Natural killer cell (primary cell): Measurements from ENCODE around the gene TMEM259. TPM values are rescaled to one million over a fixed set of nuclear protein-coding genes. Genes with fewer than 3 reads are reported as not detected.

Experiments
- ATAC-seq, 3 donors: fragments of 150-1000 bp in 2 of 3; fragments of 200-7000 bp in 1 of 3; cut with Tn5 transposase; 1 replicate in 1 of 3; 2 replicates in 2 of 3; pipeline ENCODE4 v1.10.0; 2021; ENCODE audit warnings: mild to moderate bottlenecking in 2 of 3, moderate library complexity in 2 of 3
- DNase-seq, 2 donors: peaks; one replicate each; pipeline versions ENCODE4 v3.0.0 to v3.0.0-alpha.2; 2013 to 2021; ENCODE audit warnings: mixed read lengths in 1 of 2
- H3K27ac ChIP-seq: one replicate; pipeline ENCODE4 v1.5.1; 2013; ENCODE audit warnings: mild to moderate bottlenecking, low read length
- H3K27me3 ChIP-seq: one replicate; pipeline ENCODE4 v1.6.1; 2013; ENCODE audit warnings: low read length; ENCODE audit not compliant: control insufficient read depth, insufficient read depth
- H3K36me3 ChIP-seq: one replicate; pipeline ENCODE4 v1.6.1; 2013; ENCODE audit warnings: low read length; ENCODE audit not compliant: control insufficient read depth, insufficient read depth
- H3K4me1 ChIP-seq: one replicate; pipeline ENCODE4 v1.6.1; 2013; ENCODE audit warnings: low read length; ENCODE audit not compliant: control insufficient read depth, insufficient read depth
- H3K4me3 ChIP-seq: one replicate; pipeline ENCODE4 v1.5.1; 2013; ENCODE audit warnings: low read length
- H3K9me3 ChIP-seq: one replicate; pipeline ENCODE4 v1.6.1; 2013; ENCODE audit warnings: low read length; ENCODE audit not compliant: control insufficient read depth, insufficient read depth
- H3K27ac Mint-ChIP-seq, 2 donors: one replicate each; pipeline ENCODE4 v1.8.0; 2022; ENCODE audit warnings: mild to moderate bottlenecking in 2 of 2, mixed read lengths in 2 of 2, moderate library complexity in 1 of 2
- H3K27me3 Mint-ChIP-seq, 2 donors: one replicate each; pipeline ENCODE4 v1.8.0; 2022; ENCODE audit warnings: low read depth in 2 of 2, mixed read lengths in 2 of 2
- H3K36me3 Mint-ChIP-seq: one replicate; pipeline ENCODE4 v1.8.0; 2022; ENCODE audit warnings: mixed read lengths
- H3K4me1 Mint-ChIP-seq, 2 donors: one replicate each; pipeline ENCODE4 v1.8.0; 2022; ENCODE audit warnings: mixed read lengths in 2 of 2
- H3K4me3 Mint-ChIP-seq: one replicate; pipeline ENCODE4 v1.8.0; 2022; ENCODE audit warnings: mild to moderate bottlenecking, moderate library complexity, mixed read lengths
- H3K9me3 Mint-ChIP-seq, 2 donors: one replicate each; pipeline ENCODE4 v1.8.0; 2022; ENCODE audit warnings: mixed read lengths in 2 of 2
- CTCF ChIP-seq: fragments of 200-600 bp; IDR thresholded peaks from one replicate; pipeline ENCODE4 v1.8.0; 2022; ENCODE audit warnings: antibody characterized with exemption
- WGBS: methylation state at CpG from one replicate; pipeline ENCODE4 v1.1.7; 2013; ENCODE audit warnings: missing lambda C conversion rate; ENCODE audit not compliant: insufficient coverage; 5-methylcytosine and 5-hydroxymethylcytosine counted together
- intact Hi-C: fragments of 100-400 bp; cut with micrococcal nuclease; formaldehyde crosslinking; loops from one replicate; pipeline ENCODE4 v1.14.2; 2022
- total RNA-seq, 4 donors: library from RNA; stranded (reverse); fragments of 120-200 nt in 1 of 4; gene quantifications; one replicate each; pipeline versions ENCODE4 v1.2.3 to v1.2.4, GENCODE V29; 2013 to 2022

TMEM259 gene
- total RNA-seq, 3 donors from 2014 or later (not counting 1 experiment from before 2014, with no cell fraction given): 310 to 354 (median 317) TPM

GRCh38 chr19:1068009-1069001 lies 47.4 kb upstream of the TMEM259 start:
- intact Hi-C loops: loop anchor here (5.0 kb wide), 2 partner anchors 34 to 36 kb away; partner anchors contain the start of gene GPX4
- Histone ChIP-seq H3K9me3 (no peaks in the 10 kb centered on the region), H3K4me3 (peak overlapping the region; percentile 97), H3K27ac (peak overlapping the region; percentile 94), H3K36me3 (peaks cover 40% of the 10 kb centered on the region), H3K4me1 (peaks cover 80% of the 10 kb centered on the region), H3K27me3 (no peaks in the 10 kb centered on the region)
- 7% methylated on average over 42 of the region's 45 CpGs for WGBS
- no peaks in the 10 kb centered on the region for H3K27me3 Mint-ChIP-seq
- TF ChIP-seq CTCF: no peak
- peaks cover 32 to 59% of the 10 kb centered on the region in 2 donors for H3K4me1 Mint-ChIP-seq
- H3K4me3 Mint-ChIP-seq: peak overlapping the region; percentile 91
- no peaks in the 10 kb centered on the region for H3K9me3 Mint-ChIP-seq
- ATAC-seq (peak; percentile 11 to 18 (median 15)), DNase-seq (peak; percentile 63 to 81)
- H3K27ac Mint-ChIP-seq: peak overlapping the region; percentile 88 to 93
- H3K36me3 Mint-ChIP-seq: no peaks in the 10 kb centered on the region

- Histone ChIP-seq H3K27ac (peak overlapping the region; percentile 94), H3K9me3 (no peaks in the 10 kb centered on the region), H3K4me1 (peaks cover 76% of the 10 kb centered on the region), H3K27me3 (no peaks in the 10 kb centered on the region), H3K36me3 (peaks cover 32% of the 10 kb centered on the region), H3K4me3 (peak overlapping the region; percentile 97)
- TF ChIP-seq CTCF: no peak
- Mint-ChIP-seq H3K9me3 (no peaks in the 10 kb centered on the region), H3K27ac (peak overlapping the region; percentile 88 to 93), H3K27me3 (no peaks in the 10 kb centered on the region), H3K4me1 (peaks cover 27 to 55% of the 10 kb centered on the region in 2 donors), H3K4me3 (peak overlapping the region; percentile 88), H3K36me3 (no peaks in the 10 kb centered on the region)
- DNase-seq (peak; percentile 80 to 90), ATAC-seq (peak; percentile 56 to 77 (median 70))
- WGBS: under 1% methylated on average over 38 of the region's 38 CpGs
- intact Hi-C loops: loop anchor here (1.0 to 5.0 kb wide), 3 partner anchors 10 to 35 kb away; partner anchors contain the start of gene GPX4
Observed at GRCh38 chr19:1067341-1067957, 46.5 kb upstream of the TMEM259 start.

- H3K4me3 Mint-ChIP-seq: peak within 1 kb of the TSS; percentile 88
- no peaks in the 10 kb centered on the region for H3K27me3 Mint-ChIP-seq
- WGBS: 2% methylated on average over 61 of the region's 61 CpGs
- Histone ChIP-seq H3K4me1 (peaks cover 70% of the 10 kb centered on the region), H3K36me3 (peaks cover 26% of the 10 kb centered on the region), H3K4me3 (peak within 1 kb of the TSS; percentile 97), H3K27ac (peak within 1 kb of the TSS; percentile 94), H3K9me3 (no peaks in the 10 kb centered on the region), H3K27me3 (no peaks in the 10 kb centered on the region)
- peak within 1 kb of the TSS; percentile 88 to 93 for H3K27ac Mint-ChIP-seq
- intact Hi-C loops: loop anchor here (1.0 to 5.0 kb wide), 3 partner anchors 10 to 35 kb away; partner anchors contain the start of gene GPX4
- H3K9me3 Mint-ChIP-seq: no peaks in the 10 kb centered on the region
- peaks cover 22 to 50% of the 10 kb centered on the region in 2 donors for H3K4me1 Mint-ChIP-seq
- TF ChIP-seq CTCF: no peak
- peak; percentile 48 to 70 (median 63) for ATAC-seq
- peak; percentile 77 to 91 for DNase-seq
- no peaks in the 10 kb centered on the region for H3K36me3 Mint-ChIP-seq
Observed at GRCh38 chr19:1066748-1067340, 45.9 kb upstream of the TMEM259 start, which contains the start of gene ARHGAP45. Gene ARHGAP45 (plus strand): TSS chr19:1067167. CDS start chr19:1067406, 239 bp downstream.
